Measurements from ENCODE around the gene PFDN5. TPM values are rescaled to one million over a fixed set of nuclear protein-coding genes. Genes with fewer than 3 reads are reported as not detected.

Gene PFDN5
- total RNA-seq, 2 experiments from 2014 or later = 253 to 322 TPM

DNA sequence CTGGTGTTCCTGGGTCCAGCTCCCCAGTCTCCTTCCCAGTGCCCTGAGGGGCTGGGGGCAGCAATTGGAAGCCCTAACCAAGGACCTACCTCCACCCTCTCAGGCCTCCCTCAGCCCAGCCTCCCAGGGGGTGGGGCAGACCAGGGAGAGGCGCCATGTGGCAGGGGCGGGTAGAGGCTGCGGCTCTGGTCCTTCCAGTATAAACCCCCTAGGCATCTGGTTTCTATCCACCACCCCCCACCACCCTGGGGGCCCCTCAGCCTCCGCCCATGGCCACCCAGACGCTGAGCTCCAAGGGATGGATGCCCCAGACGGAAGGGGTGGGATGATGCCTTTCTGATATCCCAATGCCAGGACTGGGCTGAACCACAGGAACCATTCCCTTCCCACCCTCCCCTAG is 43.6 kb downstream of the PFDN5 start:
- Mint-ChIP-seq H3K4me1 (peaks cover 20% of the 10 kb centered on the region), H3K9me3 (ENCODE audit: low read depth) (no peaks in the 10 kb centered on the region), H3K4me3 (no peak overlapping the region), H3K36me3 (ENCODE audit: low read depth) (no peaks in the 10 kb centered on the region), H3K27me3 (peaks cover 34% of the 10 kb centered on the region), H3K27ac (no peak overlapping the region)
- intact Hi-C loops (cut with DNase I, micrococcal nuclease) = no loop called here
- ATAC-seq = no peak
- no peak for DNase-seq
- ChIA-PET CTCF (no interaction called here), POLR2A (interaction anchor here (0.6 kb wide), 1 partner anchor 15 kb away, joined by 3 read pairs; no protein-coding TSS in a partner anchor)

DNA sequence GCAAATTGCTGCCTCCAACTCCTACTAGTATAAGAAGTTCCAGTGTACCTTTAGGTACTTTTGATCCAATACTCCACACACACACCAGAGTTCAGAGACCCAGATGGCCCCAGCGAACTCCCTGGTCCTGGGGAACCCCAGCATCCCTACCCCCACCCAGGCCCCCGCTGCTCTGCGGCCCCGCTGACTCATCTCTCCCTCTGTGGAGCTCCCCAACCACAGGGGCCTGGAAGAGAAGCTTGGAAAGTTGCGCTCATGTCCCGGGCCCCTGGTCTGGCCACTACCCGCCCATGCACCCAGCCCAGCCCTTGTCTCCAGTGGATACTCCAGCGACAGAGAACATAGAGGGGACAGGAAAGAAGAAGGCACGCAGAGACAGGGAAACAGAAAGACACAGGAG is 45.1 kb downstream of the PFDN5 start:
- DNase-seq = peak; percentile 19
- H3K4me3 Mint-ChIP-seq = no peak overlapping the region
- peaks cover 28% of the 10 kb centered on the region for H3K27me3 Mint-ChIP-seq
- H3K9me3 Mint-ChIP-seq (ENCODE audit: low read depth) = no peaks in the 10 kb centered on the region
- peaks cover 31% of the 10 kb centered on the region for H3K4me1 Mint-ChIP-seq
- ATAC-seq = no peak
- intact Hi-C loops (cut with DNase I, micrococcal nuclease) = no loop called here
- H3K27ac Mint-ChIP-seq = no peak overlapping the region
- ChIA-PET POLR2A (no interaction called here), CTCF (interaction anchor here (1.0 to 1.1 kb wide), 3 partner anchors 12 to 126 kb away, joined by 3 to 5 read pairs (median 3); no protein-coding TSS in a partner anchor)
- no peaks in the 10 kb centered on the region for H3K36me3 Mint-ChIP-seq (ENCODE audit: low read depth)

DNA sequence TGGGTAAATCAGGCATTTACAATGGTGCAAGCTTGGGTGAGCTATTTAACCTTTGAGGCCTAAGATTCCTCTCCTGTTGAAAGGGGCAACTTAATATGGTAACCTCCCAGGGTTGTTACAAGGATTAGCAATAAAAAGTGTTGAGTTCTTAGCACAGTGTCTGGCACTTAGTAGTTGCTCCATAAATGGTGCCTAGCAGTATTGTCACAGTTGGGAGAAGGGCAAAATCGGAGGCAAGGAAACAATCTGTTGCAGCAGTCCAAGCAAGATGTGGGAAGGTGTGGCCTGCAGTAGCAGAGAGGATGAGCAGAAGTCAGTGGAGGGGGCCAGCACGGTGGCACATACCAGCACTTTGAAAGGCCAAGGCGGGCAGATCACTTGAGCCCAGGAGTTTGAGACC is 48.1 kb downstream of the PFDN5 start:
- Mint-ChIP-seq H3K9me3 (ENCODE audit: low read depth) (no peaks in the 10 kb centered on the region), H3K27me3 (peaks cover 6% of the 10 kb centered on the region), H3K27ac (peak overlapping the region; percentile 33), H3K4me1 (peaks cover 24% of the 10 kb centered on the region), H3K4me3 (no peak overlapping the region), H3K36me3 (ENCODE audit: low read depth) (no peaks in the 10 kb centered on the region)
- ATAC-seq (no peak), DNase-seq (no peak)
- intact Hi-C loops (cut with DNase I, micrococcal nuclease) = no loop called here
- POLR2A ChIA-PET = no interaction called here
- CTCF ChIA-PET = interaction anchor here (0.6 to 6.1 kb wide), 6 partner anchors 9 to 97 kb away, joined by 3 to 77 read pairs (median 4); partner anchors contain the start of gene AAAS

DNA sequence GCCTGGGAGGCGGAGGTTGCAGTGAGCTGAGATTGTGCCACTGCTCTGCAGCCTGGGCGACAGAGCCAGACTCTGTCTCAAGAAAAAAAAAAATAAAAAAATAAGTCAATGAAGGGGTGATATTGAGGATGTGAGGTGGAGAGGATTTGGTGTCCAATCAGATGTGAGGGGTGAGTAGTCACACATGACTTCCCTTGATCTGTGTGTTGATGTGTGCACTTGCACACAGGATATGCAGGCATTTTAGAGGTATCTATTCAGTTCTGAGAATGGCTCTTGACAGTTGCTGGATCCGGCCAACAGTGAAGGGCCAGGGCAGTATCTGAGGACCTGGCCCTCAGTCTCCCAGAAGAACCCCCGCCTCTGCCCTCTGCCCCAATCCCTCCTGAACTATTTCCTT is 48.6 kb downstream of the PFDN5 start:
- CTCF ChIA-PET = interaction anchor here (0.6 to 6.1 kb wide), 12 partner anchors 10 to 992 kb away, joined by 3 to 77 read pairs (median 4); partner anchors contain the start of gene AAAS
- DNase-seq (no peak), ATAC-seq (peak; percentile 58)
- H3K27ac Mint-ChIP-seq = peak overlapping the region; percentile 69
- H3K27me3 Mint-ChIP-seq = peaks cover 5% of the 10 kb centered on the region
- peaks cover 24% of the 10 kb centered on the region for H3K4me1 Mint-ChIP-seq
- peak overlapping the region; percentile 61 for H3K4me3 Mint-ChIP-seq
- intact Hi-C loops (cut with DNase I, micrococcal nuclease) = loop anchor here (2.0 kb wide), 2 partner anchors 45 to 185 kb away; partner anchors contain the start of gene MYG1 (in 1 of the 2)
- no peaks in the 10 kb centered on the region for H3K9me3 Mint-ChIP-seq (ENCODE audit: low read depth)
- H3K36me3 Mint-ChIP-seq (ENCODE audit: low read depth) = no peaks in the 10 kb centered on the region
- POLR2A ChIA-PET = no interaction called here

DNA sequence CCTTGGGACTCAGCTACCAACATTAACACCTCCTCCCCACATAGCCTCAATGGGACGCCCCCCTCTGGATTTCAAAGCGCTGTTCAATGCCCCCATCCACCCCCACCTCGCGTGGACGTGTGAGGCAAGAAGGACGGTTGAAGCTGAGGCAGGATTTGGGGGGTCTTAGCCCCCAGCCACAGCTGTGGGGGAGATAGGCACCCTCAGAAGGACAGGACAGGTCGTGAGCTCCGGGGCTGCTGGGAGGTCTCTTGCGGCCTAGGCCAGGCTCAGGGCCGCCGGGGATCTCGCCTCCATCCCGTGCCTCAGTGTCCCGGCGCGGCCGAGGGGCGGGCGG is 49.1 kb downstream of the PFDN5 start:
- intact Hi-C loops (cut with DNase I, micrococcal nuclease) = loop anchor here (2.0 kb wide), 2 partner anchors 46 to 186 kb away; partner anchors contain the start of gene MYG1 (in 1 of the 2)
- Mint-ChIP-seq H3K36me3 (ENCODE audit: low read depth) (no peaks in the 10 kb centered on the region), H3K4me1 (peaks cover 24% of the 10 kb centered on the region), H3K9me3 (ENCODE audit: low read depth) (no peaks in the 10 kb centered on the region), H3K4me3 (peak overlapping the region; percentile 61), H3K27ac (peak overlapping the region; percentile 69), H3K27me3 (peaks cover 5% of the 10 kb centered on the region)
- DNase-seq (no peak), ATAC-seq (no peak)
- ChIA-PET CTCF (interaction anchor here (0.6 to 6.1 kb wide), 34 partner anchors 9 to 992 kb away, joined by 3 to 77 read pairs (median 5); partner anchors contain the start of genes AAAS, CSAD, ESPL1 and PFDN5), POLR2A (interaction anchor here (0.6 to 1.4 kb wide), 7 partner anchors 16 to 139 kb away, joined by 3 to 9 read pairs (median 3); partner anchors contain the start of gene SP1)

DNA sequence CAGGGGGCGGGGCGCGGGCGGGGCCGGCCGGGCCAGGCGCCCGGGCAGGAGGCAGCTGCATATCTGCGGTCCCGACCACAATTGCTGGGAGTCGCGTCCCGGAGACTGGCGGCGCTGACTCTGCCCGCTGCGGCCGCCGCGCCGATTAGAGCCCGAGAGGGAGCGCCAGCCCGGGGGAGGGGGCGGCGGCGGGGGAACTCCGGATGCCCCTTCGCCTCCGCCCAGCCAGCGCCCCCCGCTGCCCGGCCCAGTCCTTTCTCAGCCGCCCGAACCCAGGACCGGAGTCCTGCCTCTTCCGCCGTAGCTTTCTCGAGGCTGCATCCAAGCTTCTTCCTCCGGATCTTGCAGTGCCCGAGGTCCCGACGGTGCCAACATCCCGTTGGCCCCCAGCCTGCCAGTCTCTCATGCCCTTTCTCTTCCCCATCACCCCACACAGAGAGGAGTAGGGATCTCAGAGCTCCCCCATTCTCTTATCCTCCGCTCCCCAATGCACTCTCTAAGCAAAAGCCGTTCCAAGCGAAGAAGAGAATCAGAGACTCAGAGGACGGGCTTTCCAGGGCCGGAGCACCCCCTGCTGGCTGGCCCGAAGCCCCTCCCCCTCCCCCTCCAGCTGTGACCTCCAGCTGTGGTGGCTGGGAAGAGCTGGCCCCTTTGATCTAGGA is 49.6 kb downstream of the PFDN5 start:
- intact Hi-C loops (cut with DNase I, micrococcal nuclease) = loop anchor here (1.0 to 2.0 kb wide), 5 partner anchors 21 to 186 kb away; partner anchors contain the start of gene MYG1 (in 1 of the 2)
- Mint-ChIP-seq H3K4me3 (peak overlapping the region; percentile 83), H3K4me1 (peaks cover 24% of the 10 kb centered on the region), H3K36me3 (ENCODE audit: low read depth) (no peaks in the 10 kb centered on the region), H3K27me3 (peaks cover 2% of the 10 kb centered on the region), H3K9me3 (ENCODE audit: low read depth) (no peaks in the 10 kb centered on the region), H3K27ac (peak overlapping the region; percentile 90)
- CTCF ChIA-PET = interaction anchor here (0.6 to 6.1 kb wide), 45 partner anchors 9 to 993 kb away, joined by 3 to 77 read pairs (median 4); partner anchors contain the start of genes AAAS, CSAD, ESPL1 and PFDN5
- ATAC-seq (peak; percentile 85), DNase-seq (peak; percentile 88)
- POLR2A ChIA-PET = interaction anchor here (0.6 to 1.4 kb wide), 7 partner anchors 15 to 139 kb away, joined by 3 to 9 read pairs (median 3); partner anchors contain the start of gene SP1

DNA sequence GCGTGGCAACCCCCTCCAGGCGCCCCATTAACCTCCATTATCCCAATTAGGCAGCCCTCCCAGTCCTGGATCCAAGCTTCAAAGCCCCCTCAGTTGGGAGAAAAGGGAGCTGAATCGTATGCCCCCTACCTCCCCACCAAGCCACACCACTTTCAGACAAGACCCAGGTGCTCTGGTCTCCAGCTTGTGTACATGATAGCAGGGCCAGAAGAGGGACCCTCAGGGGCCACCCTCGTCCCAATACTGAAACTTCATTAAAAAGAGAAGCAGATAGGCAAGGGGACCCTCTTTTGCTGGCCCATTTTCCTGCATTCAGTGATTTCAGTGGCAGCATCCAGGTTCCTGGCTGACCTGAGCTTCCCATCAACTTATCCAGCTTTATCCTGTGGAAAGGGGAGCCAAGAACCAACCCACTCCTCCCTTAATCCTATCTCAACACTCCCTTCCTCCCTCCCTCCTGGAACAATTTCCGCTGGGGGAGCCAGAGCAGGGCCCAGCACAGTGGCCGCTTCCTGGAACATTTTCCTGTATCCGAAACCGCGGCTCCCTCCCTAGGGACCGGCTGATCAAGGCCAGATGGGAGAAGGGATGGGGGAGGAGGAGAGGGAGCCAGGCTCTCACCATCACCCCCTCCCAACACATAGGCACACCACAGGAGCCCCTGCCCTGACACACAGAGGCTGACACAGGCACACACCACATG is 50.3 kb downstream of the PFDN5 start:
- ATAC-seq = peak; percentile 10
- Mint-ChIP-seq H3K36me3 (ENCODE audit: low read depth) (no peaks in the 10 kb centered on the region), H3K27me3 (no peaks in the 10 kb centered on the region), H3K4me1 (peaks cover 17% of the 10 kb centered on the region), H3K27ac (no peak overlapping the region), H3K9me3 (ENCODE audit: low read depth) (no peaks in the 10 kb centered on the region), H3K4me3 (peak overlapping the region; percentile 83)
- ChIA-PET CTCF (interaction anchor here (0.6 to 6.1 kb wide), 42 partner anchors 10 to 298 kb away, joined by 3 to 77 read pairs (median 4); partner anchors contain the start of genes AAAS, CSAD, ESPL1 and PFDN5), POLR2A (interaction anchor here (1.0 to 1.4 kb wide), 4 partner anchors 21 to 138 kb away, joined by 3 read pairs; partner anchors contain the start of gene SP1)
- intact Hi-C loops (cut with DNase I, micrococcal nuclease) = loop anchor here (1.0 to 2.0 kb wide), 5 partner anchors 21 to 187 kb away; partner anchors contain the start of gene MYG1 (in 1 of the 2)
- no peak for DNase-seq

DNA sequence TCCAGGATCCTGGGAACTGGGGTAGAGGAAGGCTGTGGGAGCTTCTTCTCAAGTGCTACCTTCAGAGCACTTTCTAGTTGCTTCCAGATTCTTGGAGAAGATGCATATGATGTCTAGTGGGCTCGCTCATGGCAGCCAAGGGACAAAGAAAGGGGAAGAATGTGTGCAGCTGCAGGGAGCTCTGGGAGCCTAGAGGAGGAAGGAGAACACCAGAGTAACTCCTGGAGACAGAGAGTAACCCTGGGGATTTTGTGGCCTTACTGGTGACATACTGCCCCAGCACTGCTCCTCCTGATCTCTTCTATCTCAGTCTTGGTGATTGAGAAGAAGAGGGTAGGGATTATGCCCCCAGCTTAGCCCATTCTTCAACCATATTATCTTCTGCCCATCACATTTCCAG is 51.1 kb downstream of the PFDN5 start:
- CTCF ChIA-PET = interaction anchor here (0.7 to 6.1 kb wide), 9 partner anchors 10 to 163 kb away, joined by 3 to 77 read pairs (median 3); partner anchors contain the start of gene AAAS
- no peak for ATAC-seq
- Mint-ChIP-seq H3K9me3 (ENCODE audit: low read depth) (no peaks in the 10 kb centered on the region), H3K27me3 (no peaks in the 10 kb centered on the region), H3K27ac (no peak overlapping the region), H3K4me3 (no peak overlapping the region), H3K36me3 (ENCODE audit: low read depth) (no peaks in the 10 kb centered on the region), H3K4me1 (peaks cover 16% of the 10 kb centered on the region)
- intact Hi-C loops (cut with DNase I, micrococcal nuclease) = no loop called here
- no peak for DNase-seq
- POLR2A ChIA-PET = no interaction called here

DNA sequence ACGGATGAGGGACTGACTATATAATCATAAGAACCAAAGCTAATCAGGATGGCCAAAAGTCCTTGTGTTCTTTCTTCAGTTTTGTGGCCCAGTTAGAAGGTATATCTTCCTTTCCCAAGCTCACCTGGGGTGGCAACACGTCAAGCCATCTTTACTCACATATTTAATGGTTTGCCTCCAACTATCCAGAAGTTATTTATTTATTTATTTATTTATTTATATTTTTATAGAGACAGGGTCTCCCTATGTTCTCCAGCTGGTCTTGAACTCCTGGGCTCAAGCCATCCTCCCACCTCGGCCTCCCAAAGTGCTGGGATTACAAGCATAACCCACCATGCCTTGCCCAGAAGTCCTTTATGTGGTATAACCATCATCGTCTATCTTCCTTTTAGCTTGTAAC is 52.6 kb downstream of the PFDN5 start:
- no peaks in the 10 kb centered on the region for H3K9me3 Mint-ChIP-seq (ENCODE audit: low read depth)
- H3K27ac Mint-ChIP-seq = no peak overlapping the region
- no peak overlapping the region for H3K4me3 Mint-ChIP-seq
- CTCF ChIA-PET = interaction anchor here (0.6 to 6.1 kb wide), 8 partner anchors 16 to 146 kb away, joined by 3 to 77 read pairs (median 4); partner anchors contain the start of gene AAAS
- ATAC-seq = no peak
- intact Hi-C loops (cut with DNase I, micrococcal nuclease) = no loop called here
- peaks cover 21% of the 10 kb centered on the region for H3K4me1 Mint-ChIP-seq
- no peaks in the 10 kb centered on the region for H3K27me3 Mint-ChIP-seq
- H3K36me3 Mint-ChIP-seq (ENCODE audit: low read depth) = no peaks in the 10 kb centered on the region
- DNase-seq = no peak
- POLR2A ChIA-PET = no interaction called here
